ENCODE data around the gene KCNAB1. TPM values are rescaled to one million over a fixed set of nuclear protein-coding genes. Genes with fewer than 3 reads are reported as not detected.

KCNAB1 gene
- total and polyA plus RNA-seq, 2 donors (not counting 3 experiments of a cell fraction or from before 2014, with no cell fraction given): 0.21 TPM; not detected in 1

DNA sequence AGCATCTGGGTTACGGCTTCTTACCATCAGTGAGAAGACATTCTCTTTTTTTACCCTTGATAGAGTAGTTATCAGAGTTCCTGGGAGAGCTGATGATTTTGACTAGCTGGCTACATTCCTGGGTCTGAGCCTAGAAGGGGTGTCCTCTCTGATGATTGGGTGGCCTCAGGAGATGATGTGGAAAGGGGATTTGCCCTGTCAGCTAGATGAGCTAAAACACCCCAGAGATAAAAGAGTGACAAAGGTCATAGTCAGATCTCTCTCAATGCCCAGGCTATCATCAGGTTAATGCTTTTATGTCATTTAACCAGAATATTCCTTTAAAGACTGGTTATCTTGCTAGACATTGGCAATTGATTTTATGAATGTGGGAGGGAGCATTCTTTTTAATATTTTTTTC, 130.2 kb downstream of the KCNAB1 start:
- Histone ChIP-seq H4K20me1 (replicated peaks; ENCODE audit: control insufficient read depth, extremely low read depth, insufficient read depth, low read length) (no peaks in the 10 kb centered on the region), H3K36me3 (ENCODE audit: control insufficient read depth in 2 of 2, extremely low read depth in 1 of 2, insufficient read depth in 2 of 2, low read length in 2 of 2) (no peaks in the 10 kb centered on the region), H3K9me1 (replicated peaks; ENCODE audit: control insufficient read depth, extremely low read depth, insufficient read depth, low read length) (no peaks in the 10 kb centered on the region), H3K9ac (replicated peaks; ENCODE audit: extremely low read depth, insufficient read depth, low read length) (no peak overlapping the region), H3K27ac (ENCODE audit: insufficient read depth, low read depth, low read length) (no peak overlapping the region), H3K4me1 (ENCODE audit: control insufficient read depth, extremely low read depth, insufficient read depth, low read length) (peaks cover 3% of the 10 kb centered on the region), H3K4me3 (replicated peaks in 1 of 3; ENCODE audit: insufficient read depth in 1 of 3, low read depth in 1 of 3, low read length in 3 of 3) (no peak overlapping the region), H3K9me3 (replicated peaks; ENCODE audit: control insufficient read depth, insufficient read depth, low read length) (no peaks in the 10 kb centered on the region), H3K4me2 (ENCODE audit: insufficient read depth, low read length) (no peak overlapping the region), H3K27me3 (ENCODE audit: control insufficient read depth in 2 of 2, insufficient read depth in 2 of 2, low read length in 2 of 2) (no peaks in the 10 kb centered on the region), H3K79me2 (ENCODE audit: control insufficient read depth, insufficient read depth, low read length) (no peaks in the 10 kb centered on the region), H2AFZ (ENCODE audit: low read depth, low read length) (no peak overlapping the region)
- no peak for TF ChIP-seq FOS (IDR thresholded peaks at IDR 0.05; ENCODE audit: borderline replicate concordance, insufficient read depth, low read length)
- TF ChIP-seq POLR2A (IDR thresholded peaks at IDR 0.05; ENCODE audit: low read depth, low read length): no peak
- TF ChIP-seq, protein P1, sequence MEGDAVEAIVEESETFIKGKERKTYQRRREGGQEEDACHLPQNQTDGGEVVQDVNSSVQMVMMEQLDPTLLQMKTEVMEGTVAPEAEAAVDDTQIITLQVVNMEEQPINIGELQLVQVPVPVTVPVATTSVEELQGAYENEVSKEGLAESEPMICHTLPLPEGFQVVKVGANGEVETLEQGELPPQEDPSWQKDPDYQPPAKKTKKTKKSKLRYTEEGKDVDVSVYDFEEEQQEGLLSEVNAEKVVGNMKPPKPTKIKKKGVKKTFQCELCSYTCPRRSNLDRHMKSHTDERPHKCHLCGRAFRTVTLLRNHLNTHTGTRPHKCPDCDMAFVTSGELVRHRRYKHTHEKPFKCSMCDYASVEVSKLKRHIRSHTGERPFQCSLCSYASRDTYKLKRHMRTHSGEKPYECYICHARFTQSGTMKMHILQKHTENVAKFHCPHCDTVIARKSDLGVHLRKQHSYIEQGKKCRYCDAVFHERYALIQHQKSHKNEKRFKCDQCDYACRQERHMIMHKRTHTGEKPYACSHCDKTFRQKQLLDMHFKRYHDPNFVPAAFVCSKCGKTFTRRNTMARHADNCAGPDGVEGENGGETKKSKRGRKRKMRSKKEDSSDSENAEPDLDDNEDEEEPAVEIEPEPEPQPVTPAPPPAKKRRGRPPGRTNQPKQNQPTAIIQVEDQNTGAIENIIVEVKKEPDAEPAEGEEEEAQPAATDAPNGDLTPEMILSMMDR (IDR thresholded peaks at IDR 0.05; ENCODE audit: extremely low read depth in 1 of 2, insufficient read depth in 1 of 2, low read depth in 1 of 2, low read length in 2 of 2): no peak
- no peak for TF ChIP-seq MYC (IDR thresholded peaks at IDR 0.05; ENCODE audit: low read depth, low read length)
- no peak for TF ChIP-seq GATA2 (IDR thresholded peaks at IDR 0.05; ENCODE audit: insufficient read depth, insufficient read length, low read depth, low read length)
- TF ChIP-seq, protein P2, sequence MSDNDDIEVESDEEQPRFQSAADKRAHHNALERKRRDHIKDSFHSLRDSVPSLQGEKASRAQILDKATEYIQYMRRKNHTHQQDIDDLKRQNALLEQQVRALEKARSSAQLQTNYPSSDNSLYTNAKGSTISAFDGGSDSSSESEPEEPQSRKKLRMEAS (IDR thresholded peaks at IDR 0.05; ENCODE audit: insufficient read depth, insufficient read length): no peak
- TF ChIP-seq POLR2AphosphoS5 (IDR thresholded peaks at IDR 0.05; ENCODE audit: insufficient read depth, low read depth, low read length): no peak
- no peak for TF ChIP-seq JUN (IDR thresholded peaks at IDR 0.05; ENCODE audit: borderline replicate concordance, insufficient read depth, insufficient read length, low read depth)
- no peak for TF ChIP-seq EZH2 (IDR thresholded peaks at IDR 0.05; ENCODE audit: borderline replicate concordance, low read depth, low read length, severe bottlenecking)
- no TSS peak for BruUV-seq (replicated peaks)
- intact Hi-C loops (cut with micrococcal nuclease) (no loop called here), dilution Hi-C loops (cut with MboI; ENCODE audit: extremely low pct_ligation_motif_present, low sequenced_read_pairs) (no loop called here)
- DNase-seq (ENCODE audit: low read depth, low spot score): no peak
- POLR2A ChIA-PET: no interaction called here
- no peak for FAIRE-seq
- CTCF ChIA-PET: interaction anchor here (0.6 to 1.2 kb wide), 3 partner anchors 14 to 31 kb away, joined by 3 read pairs; no protein-coding TSS in a partner anchor

Data from endothelial cell of umbilical vein (primary cell).